GM12891 (cell line): ENCODE results near the gene LMO7.

ENCODE experiments used
- PAX5 ChIP-seq: IDR thresholded peaks from 2 replicates; pipeline ENCODE4 v1.6.1; 2011; ENCODE audit warnings: low read length, moderate library complexity, mild to moderate bottlenecking; ENCODE audit not compliant: insufficient read depth, severe bottlenecking
- POLR2A ChIP-seq: IDR thresholded peaks from 2 replicates; pipeline ENCODE4 v1.6.1; 2011; ENCODE audit warnings: low read depth, low read length, control low read depth
- POLR2AphosphoS5 ChIP-seq: IDR thresholded peaks from 2 replicates; pipeline ENCODE4 v1.6.1; 2011; ENCODE audit warnings: low read depth, low read length, control low read depth
- SPI1 ChIP-seq: IDR thresholded peaks from 2 replicates; pipeline ENCODE4 v1.6.1; 2011; ENCODE audit warnings: low read depth, low read length, control low read depth

DNA sequence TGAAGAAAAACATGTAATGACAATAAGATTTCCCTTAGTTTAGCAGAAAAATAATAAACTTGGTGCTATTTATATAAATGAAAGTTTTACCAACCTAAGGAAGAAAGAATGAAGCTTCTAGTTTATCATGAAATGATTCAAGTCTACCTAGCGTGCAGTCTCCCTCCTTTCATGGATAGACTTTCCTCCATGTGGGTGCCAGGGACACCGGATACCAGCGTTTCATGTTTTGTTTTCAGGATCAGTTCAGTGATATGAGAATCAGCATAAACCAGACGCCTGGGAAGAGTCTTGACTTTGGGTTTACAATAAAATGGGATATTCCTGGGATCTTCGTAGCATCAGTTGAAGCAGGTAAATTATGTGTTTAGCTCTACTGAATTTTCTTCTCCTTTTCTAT is 196.7 kb downstream of the LMO7 start:
- TF ChIP-seq PAX5, result no peak
- no peak for TF ChIP-seq POLR2A
- no peak for TF ChIP-seq POLR2AphosphoS5
- no peak for TF ChIP-seq SPI1
